ENCODE measurements around the gene NDUFS4. TPM values are rescaled to one million over a fixed set of nuclear protein-coding genes. Genes with fewer than 3 reads are reported as not detected.
"Not testable (repeated sequence)": the region's sequence is repeated elsewhere in the genome, so short reads cannot be mapped to it uniquely, and the experiment has no call there.

Gene NDUFS4
- total RNA-seq, 2 experiments from 2014 or later: 68.5 to 70.5 TPM

DNA sequence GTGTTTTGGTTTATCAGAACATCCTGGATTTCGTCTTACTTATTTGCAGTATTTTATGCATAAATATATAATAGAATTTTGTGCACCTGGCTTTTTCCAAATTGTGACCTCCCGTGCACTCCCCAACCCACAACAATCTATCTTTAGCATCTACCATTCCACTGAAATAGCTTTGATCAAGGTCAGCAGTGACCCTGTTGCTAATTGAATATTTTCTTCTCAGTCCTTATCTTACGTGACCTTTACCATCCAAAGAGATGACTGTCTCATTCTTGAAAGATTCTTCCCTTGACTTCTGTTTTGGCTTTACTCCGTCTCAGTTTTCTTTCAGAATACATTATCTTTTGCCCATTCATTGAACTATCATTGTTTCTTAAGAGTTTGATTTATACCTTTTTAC, 18.4 kb downstream of the NDUFS4 start:
- POLR2A ChIA-PET: no interaction called here

DNA sequence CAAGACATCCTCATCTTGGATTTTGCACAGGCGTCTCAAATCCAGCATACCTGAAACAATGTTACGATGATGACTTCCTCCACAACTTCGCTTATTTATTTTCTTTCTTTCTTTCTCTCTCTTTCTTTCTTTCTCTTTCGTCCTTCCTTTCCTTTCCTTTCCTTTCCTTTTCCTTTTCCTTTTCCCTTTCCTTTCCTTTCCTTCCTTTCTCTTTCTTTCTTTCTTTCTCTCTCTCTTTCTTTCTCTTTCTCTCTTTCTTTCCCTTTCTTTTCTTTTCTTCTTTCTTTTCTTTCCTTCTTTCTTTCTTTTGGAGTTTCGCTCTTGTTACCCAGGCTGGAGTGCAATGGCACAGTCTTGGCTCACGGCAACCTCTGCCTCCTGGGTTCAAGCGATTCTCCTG, 20.1 kb downstream of the NDUFS4 start:
- H3K36me3 Mint-ChIP-seq: peaks cover 3% of the 10 kb centered on the region
- H3K4me1 Mint-ChIP-seq (ENCODE audit: low read depth): peaks cover 25% of the 10 kb centered on the region
- ChIA-PET POLR2A (no interaction called here), CTCF (no interaction called here)
- H3K9me3 Mint-ChIP-seq: no peaks in the 10 kb centered on the region
- no peak for DNase-seq
- H3K27ac Mint-ChIP-seq: no peak overlapping the region
- H3K4me3 Mint-ChIP-seq: no peak overlapping the region
- intact Hi-C loops (cut with micrococcal nuclease): no loop called here
- no peaks in the 10 kb centered on the region for H3K27me3 Mint-ChIP-seq

More for the DNA sequence above, 18.4 kb downstream of the NDUFS4 start:
- H3K27ac Mint-ChIP-seq: no peak overlapping the region
- H3K27me3 Mint-ChIP-seq: no peaks in the 10 kb centered on the region
- no peaks in the 10 kb centered on the region for H3K9me3 Mint-ChIP-seq
- intact Hi-C loops (cut with micrococcal nuclease): no loop called here
- H3K4me1 Mint-ChIP-seq (ENCODE audit: low read depth): peaks cover 30% of the 10 kb centered on the region
- H3K4me3 Mint-ChIP-seq: no peak overlapping the region
- CTCF ChIA-PET: no interaction called here
- H3K36me3 Mint-ChIP-seq: peaks cover 2% of the 10 kb centered on the region
- DNase-seq: no peak

DNA sequence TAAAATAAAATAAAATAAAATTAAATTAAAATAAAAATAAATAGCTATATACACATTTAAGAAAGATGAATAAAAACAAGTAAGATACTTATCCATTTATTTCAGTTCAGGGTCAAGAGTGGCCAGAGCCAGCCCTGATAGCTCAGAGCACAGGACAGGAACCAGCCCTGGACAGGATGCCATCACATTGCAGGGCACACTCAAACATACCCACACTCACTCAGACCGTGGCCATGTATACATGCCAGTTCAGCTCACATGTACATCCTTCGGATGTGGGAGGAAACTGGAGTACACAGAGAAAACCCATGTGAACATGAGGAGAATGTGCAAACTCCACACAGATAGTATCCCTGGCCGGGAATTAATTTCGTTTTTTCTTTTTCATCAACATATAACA, 21.8 kb downstream of the NDUFS4 start:
- Mint-ChIP-seq H3K4me1 (ENCODE audit: low read depth) (peaks cover 13% of the 10 kb centered on the region), H3K27me3 (no peaks in the 10 kb centered on the region), H3K4me3 (no peak overlapping the region), H3K36me3 (peaks cover 3% of the 10 kb centered on the region), H3K9me3 (no peaks in the 10 kb centered on the region), H3K27ac (no peak overlapping the region)
- POLR2A ChIA-PET: no interaction called here
- DNase-seq: no peak
- CTCF ChIA-PET: interaction anchor here (0.6 kb wide), 1 partner anchor 494 kb away, joined by 3 read pairs; no protein-coding TSS in a partner anchor
- intact Hi-C loops (cut with micrococcal nuclease): no loop called here

DNA sequence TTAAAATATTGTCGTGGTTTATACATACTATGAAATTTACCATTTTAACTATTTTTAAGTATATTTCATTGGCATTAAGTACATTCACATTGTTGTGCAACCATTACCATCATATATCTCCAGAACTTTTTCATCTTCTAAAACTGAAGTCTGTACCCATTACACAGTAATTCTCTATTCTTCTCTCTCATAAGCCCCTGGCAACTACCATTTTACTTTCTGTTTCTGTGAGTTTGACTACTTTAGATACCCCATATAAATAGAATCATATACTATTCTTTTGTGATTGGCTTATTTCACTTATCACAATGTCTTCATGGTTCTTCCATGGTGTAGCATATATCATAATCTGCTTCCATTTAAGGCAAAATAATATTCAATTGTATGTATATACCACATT, 30.3 kb downstream of the NDUFS4 start:
- Mint-ChIP-seq H3K36me3 (peaks cover 4% of the 10 kb centered on the region), H3K4me1 (ENCODE audit: low read depth) (peaks cover 45% of the 10 kb centered on the region), H3K27ac (no peak overlapping the region), H3K9me3 (no peaks in the 10 kb centered on the region), H3K27me3 (no peaks in the 10 kb centered on the region), H3K4me3 (no peak overlapping the region)
- no peak for DNase-seq
- ChIA-PET CTCF (no interaction called here), POLR2A (no interaction called here)
- intact Hi-C loops (cut with micrococcal nuclease): no loop called here

DNA sequence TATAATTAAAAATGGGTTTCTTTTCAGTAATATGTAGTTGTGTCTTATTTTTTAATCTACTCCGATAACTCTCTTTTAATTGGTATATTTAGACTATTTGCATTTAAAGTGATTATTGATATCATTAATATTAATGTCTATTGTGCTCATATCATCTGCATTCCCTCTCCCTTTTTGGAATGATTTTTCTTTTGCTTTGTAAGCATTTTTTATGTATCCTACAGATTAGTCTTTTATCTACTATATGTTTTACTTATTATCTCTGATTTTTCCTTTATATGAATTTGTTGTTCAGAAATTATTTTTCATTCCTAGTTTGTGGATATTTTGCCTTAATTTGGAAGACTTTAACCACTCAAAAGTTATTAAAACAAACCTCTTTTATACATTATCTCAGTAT, 34.0 kb downstream of the NDUFS4 start:
- peaks cover 42% of the 10 kb centered on the region for H3K4me1 Mint-ChIP-seq (ENCODE audit: low read depth)
- ChIA-PET CTCF (no interaction called here), POLR2A (no interaction called here)
- H3K9me3 Mint-ChIP-seq: no peaks in the 10 kb centered on the region
- no peak overlapping the region for H3K4me3 Mint-ChIP-seq
- no peaks in the 10 kb centered on the region for H3K27me3 Mint-ChIP-seq
- no peak overlapping the region for H3K27ac Mint-ChIP-seq
- intact Hi-C loops (cut with micrococcal nuclease): no loop called here
- DNase-seq: no peak
- H3K36me3 Mint-ChIP-seq: peaks cover 10% of the 10 kb centered on the region

DNA sequence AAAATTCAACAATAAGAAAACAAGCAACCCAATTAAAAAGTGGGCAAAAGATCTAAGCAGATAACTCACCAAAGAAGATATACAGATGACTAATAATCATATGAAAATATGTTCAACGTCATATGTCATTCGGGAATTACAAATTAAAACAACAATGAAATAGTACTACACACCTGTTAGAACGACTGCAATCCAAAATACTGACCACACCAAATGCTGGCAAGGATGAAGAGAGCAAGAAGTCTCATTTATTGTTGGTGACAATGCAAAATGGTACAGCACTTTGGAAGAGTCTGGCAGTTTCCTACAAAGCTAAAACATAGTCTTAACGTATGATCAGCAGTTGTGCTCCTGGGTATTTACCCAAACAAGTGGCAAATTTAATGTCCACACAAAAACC, 37.5 kb downstream of the NDUFS4 start:
- DNase-seq: no peak
- Mint-ChIP-seq H3K36me3 (peaks cover 13% of the 10 kb centered on the region), H3K4me3 (no peak overlapping the region), H3K9me3 (no peaks in the 10 kb centered on the region), H3K27me3 (no peaks in the 10 kb centered on the region), H3K27ac (no peak overlapping the region), H3K4me1 (ENCODE audit: low read depth) (peaks cover 19% of the 10 kb centered on the region)
- ChIA-PET POLR2A (no interaction called here), CTCF (no interaction called here)
- intact Hi-C loops (cut with micrococcal nuclease): no loop called here

DNA sequence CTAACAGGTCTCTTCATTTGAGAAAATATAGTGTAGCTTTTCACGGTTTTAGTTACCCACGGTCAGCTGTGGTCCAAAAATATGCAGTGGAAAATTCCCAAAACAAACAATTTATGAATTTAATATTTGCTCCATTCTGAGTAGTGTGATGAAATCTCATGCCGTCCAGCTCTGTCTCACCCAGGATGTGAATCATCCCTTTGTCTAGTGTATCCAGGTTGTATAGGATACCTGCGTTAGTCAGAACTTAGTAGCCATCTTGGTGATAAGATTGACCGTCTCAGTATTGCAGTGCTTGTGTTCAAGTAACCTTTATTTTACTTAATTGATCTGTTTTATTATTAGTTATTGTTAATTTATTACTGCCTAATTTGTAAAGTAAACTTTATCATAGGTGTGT, 41.1 kb downstream of the NDUFS4 start:
- Mint-ChIP-seq H3K4me3 (no peak overlapping the region), H3K27me3 (no peaks in the 10 kb centered on the region), H3K27ac (no peak overlapping the region), H3K36me3 (peaks cover 23% of the 10 kb centered on the region), H3K9me3 (no peaks in the 10 kb centered on the region), H3K4me1 (ENCODE audit: low read depth) (peaks cover 2% of the 10 kb centered on the region)
- intact Hi-C loops (cut with micrococcal nuclease): no loop called here
- DNase-seq: no peak
- ChIA-PET POLR2A (no interaction called here), CTCF (no interaction called here)

DNA sequence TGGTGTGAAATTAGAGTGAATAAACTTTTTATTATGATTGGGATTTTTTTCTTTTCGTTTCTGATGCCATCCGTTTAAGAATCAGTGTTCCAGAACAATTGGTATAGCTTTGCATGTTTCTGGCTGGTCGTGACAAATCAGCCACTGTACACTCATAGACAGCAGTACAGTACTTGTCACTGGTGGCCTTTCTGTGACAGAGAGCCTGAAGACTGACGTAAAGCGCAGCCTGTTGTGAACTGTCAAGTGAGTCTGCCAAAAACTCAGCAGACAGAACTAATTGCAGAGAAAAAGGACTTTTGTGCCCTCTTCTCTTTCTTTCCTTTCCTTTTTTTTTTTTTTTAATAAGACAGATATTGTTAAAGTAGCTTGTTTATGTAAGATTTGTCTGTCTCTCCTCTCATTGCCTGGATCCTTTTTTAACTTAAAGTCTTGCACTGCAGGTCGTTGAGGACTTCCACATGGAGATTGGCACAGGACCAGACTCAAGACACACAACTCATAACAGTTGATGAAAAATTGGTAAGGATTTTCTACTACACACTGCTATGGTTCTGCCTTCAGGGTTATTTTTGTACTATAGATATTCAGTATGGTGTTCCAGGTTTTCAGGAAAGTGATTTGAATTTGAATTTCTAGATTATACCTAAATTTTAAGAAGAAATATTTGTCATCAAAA, 42.7 kb downstream of the NDUFS4 start:
- CTCF ChIA-PET: no interaction called here
- no peak for DNase-seq
- H3K36me3 Mint-ChIP-seq: peaks cover 22% of the 10 kb centered on the region
- no peak overlapping the region for H3K27ac Mint-ChIP-seq
- H3K27me3 Mint-ChIP-seq: no peaks in the 10 kb centered on the region
- intact Hi-C loops (cut with micrococcal nuclease): no loop called here
- no peak overlapping the region for H3K4me3 Mint-ChIP-seq
- no peaks in the 10 kb centered on the region for H3K9me3 Mint-ChIP-seq
- peaks cover 2% of the 10 kb centered on the region for H3K4me1 Mint-ChIP-seq (ENCODE audit: low read depth)
- POLR2A ChIA-PET: no interaction called here

DNA sequence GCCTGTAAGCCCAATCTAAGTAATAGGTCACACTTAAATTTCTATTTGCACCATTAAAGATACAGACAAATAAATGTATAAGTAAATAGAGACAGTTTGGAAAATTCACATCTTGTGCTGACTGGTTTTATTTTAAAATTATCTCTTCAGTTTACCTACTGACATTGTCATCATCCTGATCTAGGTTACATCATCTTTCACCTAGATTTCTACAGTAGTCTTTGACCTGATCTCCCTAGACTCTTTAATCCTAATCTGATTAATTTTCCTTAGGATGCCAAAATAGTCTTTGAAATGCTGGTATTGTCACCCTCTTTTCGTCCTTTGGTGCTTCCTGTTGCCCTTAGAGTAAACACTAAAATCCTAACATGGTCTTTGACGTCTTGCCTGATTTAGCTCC, 43.9 kb downstream of the NDUFS4 start:
- ChIA-PET POLR2A (no interaction called here), CTCF (no interaction called here)
- Mint-ChIP-seq H3K4me1 (ENCODE audit: low read depth) (peaks cover 4% of the 10 kb centered on the region), H3K9me3 (no peaks in the 10 kb centered on the region), H3K27ac (no peak overlapping the region), H3K27me3 (no peaks in the 10 kb centered on the region), H3K4me3 (no peak overlapping the region), H3K36me3 (peaks cover 29% of the 10 kb centered on the region)
- DNase-seq: no peak
- intact Hi-C loops (cut with micrococcal nuclease): no loop called here

DNA sequence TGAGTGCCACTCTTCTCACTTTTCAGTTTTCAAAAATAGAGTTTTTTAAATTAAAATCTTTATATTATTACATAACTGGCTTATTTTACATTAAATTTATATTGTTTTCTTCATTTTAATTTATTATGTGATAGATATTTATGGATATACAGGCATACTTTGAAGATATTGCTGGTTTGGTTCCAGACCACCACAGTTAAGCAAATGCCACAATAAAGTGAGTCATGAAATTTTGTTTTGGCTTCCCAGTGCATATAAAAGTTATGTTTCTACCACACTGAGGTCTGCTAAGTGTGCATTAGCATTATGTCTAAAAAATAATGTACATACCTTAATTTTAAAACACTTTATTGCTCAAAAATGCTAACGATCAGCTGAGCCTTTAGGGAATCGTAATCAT, 47.4 kb downstream of the NDUFS4 start:
- no peak overlapping the region for H3K27ac Mint-ChIP-seq
- ChIA-PET CTCF (no interaction called here), POLR2A (no interaction called here)
- H3K9me3 Mint-ChIP-seq: no peaks in the 10 kb centered on the region
- intact Hi-C loops (cut with micrococcal nuclease): no loop called here
- H3K4me1 Mint-ChIP-seq (ENCODE audit: low read depth): peaks cover 5% of the 10 kb centered on the region
- H3K36me3 Mint-ChIP-seq: peaks cover 32% of the 10 kb centered on the region
- no peak for DNase-seq
- H3K4me3 Mint-ChIP-seq: no peak overlapping the region
- H3K27me3 Mint-ChIP-seq: no peaks in the 10 kb centered on the region

DNA sequence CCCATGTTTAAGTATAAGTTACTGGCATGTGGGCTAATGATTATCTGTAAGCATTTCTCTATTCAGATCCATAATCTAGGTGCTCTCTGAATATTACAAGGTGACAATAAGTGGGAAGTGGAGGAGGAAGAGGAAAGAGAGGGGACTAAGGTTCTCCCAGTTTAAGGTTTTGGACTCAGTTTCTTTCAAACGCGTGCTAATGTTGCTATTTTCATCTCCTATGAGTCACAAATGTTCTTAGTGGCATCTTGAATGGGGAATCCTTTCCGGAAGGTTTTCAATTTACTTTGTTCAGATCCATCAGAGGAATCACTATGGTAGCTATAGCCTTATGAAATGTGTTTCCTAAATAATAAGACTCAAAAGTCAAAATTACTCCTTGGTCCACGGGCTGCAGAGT, 48.5 kb downstream of the NDUFS4 start:
- intact Hi-C loops (cut with micrococcal nuclease); POLR2A ChIA-PET; H3K4me3 Mint-ChIP-seq; H3K27ac Mint-ChIP-seq; DNase-seq; H3K27me3 Mint-ChIP-seq; CTCF ChIA-PET; H3K9me3 Mint-ChIP-seq; H3K4me1 Mint-ChIP-seq (ENCODE audit: low read depth): not testable (repeated sequence)
- H3K36me3 Mint-ChIP-seq: peaks cover 32% of the 10 kb centered on the region

DNA sequence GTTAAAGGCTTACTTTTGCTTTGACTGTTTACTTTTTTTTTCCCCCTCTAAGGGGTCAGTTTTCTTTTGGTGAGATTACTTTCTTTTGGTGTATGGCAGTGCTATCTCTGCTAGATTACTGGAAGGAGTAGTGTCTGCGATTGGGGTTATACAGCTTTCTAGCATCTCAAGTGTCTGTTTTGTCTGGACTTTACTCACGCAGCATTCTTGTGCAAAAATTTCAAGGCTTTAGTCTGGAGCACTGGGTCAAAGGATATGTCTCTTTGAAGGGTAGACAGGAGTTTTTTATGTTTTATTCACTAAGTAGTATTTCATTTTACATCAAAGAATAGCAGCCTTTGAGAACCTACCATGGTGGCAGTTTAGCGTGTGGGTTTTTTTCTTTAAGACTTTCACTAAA, 52.6 kb downstream of the NDUFS4 start:
- Mint-ChIP-seq H3K36me3 (peaks cover 15% of the 10 kb centered on the region), H3K4me3 (no peak overlapping the region), H3K27ac (no peak overlapping the region), H3K9me3 (no peaks in the 10 kb centered on the region), H3K27me3 (no peaks in the 10 kb centered on the region), H3K4me1 (ENCODE audit: low read depth) (peaks cover 9% of the 10 kb centered on the region)
- POLR2A ChIA-PET: no interaction called here
- no peak for DNase-seq
- CTCF ChIA-PET: no interaction called here
- intact Hi-C loops (cut with micrococcal nuclease): no loop called here

DNA sequence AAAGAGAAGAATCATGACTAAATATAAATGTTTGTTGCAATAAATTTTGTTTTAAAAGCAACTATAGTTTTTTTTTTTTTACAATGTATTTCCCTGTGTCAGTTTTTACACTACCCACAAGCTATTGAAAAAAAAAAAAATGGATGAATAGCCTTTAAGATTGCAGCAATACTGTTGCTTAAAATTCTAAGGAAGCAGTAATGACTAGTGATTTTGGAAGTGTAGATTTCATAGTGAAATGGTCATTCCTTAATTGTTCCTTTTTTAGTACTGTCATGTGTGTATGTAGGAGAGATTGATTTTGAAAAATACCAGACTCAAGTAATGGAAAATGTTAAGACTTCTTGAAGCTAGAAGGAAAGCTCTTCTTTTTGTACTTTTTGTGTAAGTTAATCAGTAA, 53.1 kb downstream of the NDUFS4 start:
- Mint-ChIP-seq H3K36me3 (peaks cover 14% of the 10 kb centered on the region), H3K4me3 (no peak overlapping the region), H3K4me1 (ENCODE audit: low read depth) (peaks cover 9% of the 10 kb centered on the region), H3K27me3 (no peaks in the 10 kb centered on the region), H3K27ac (no peak overlapping the region), H3K9me3 (no peaks in the 10 kb centered on the region)
- CTCF ChIA-PET: no interaction called here
- no peak for DNase-seq
- POLR2A ChIA-PET: no interaction called here
- intact Hi-C loops (cut with micrococcal nuclease): no loop called here

Data from activated CD4-positive, alpha-beta memory T cell treated with anti-CD3 and anti-CD28 coated beads for 36 hours (primary cell).